Neural progenitor cell (in vitro differentiated cells): ENCODE measurements around the gene MGLL. TPM values are rescaled to one million over a fixed set of nuclear protein-coding genes. Genes with fewer than 3 reads are reported as not detected.

ENCODE experiments used
- DNase-seq: peaks from one replicate; pipeline ENCODE4 v3.0.0-alpha.2; 2016; ENCODE audit warnings: low spot score
- H2AFZ ChIP-seq: fragments of 200-600 bp; sonication (generic); replicated peaks from 2 replicates; pipeline ENCODE4 v1.6.1; 2016; ENCODE audit warnings: antibody characterized with exemption
- H3F3A ChIP-seq: fragments of 200-600 bp; sonication (generic); 2 replicates; pipeline ENCODE4 v1.6.1; 2016; ENCODE audit warnings: antibody characterized with exemption, low read depth
- H3K27ac ChIP-seq: fragments of 200-600 bp; sonication (generic); 2 replicates; pipeline ENCODE4 v1.5.1; 2016; ENCODE audit warnings: mild to moderate bottlenecking
- H3K27me3 ChIP-seq: fragments of 200-600 bp; sonication (generic); 2 replicates; pipeline ENCODE4 v1.6.1; 2016; ENCODE audit warnings: mild to moderate bottlenecking, moderate library complexity
- H3K36me3 ChIP-seq: fragments of 200-600 bp; sonication (generic); 2 replicates; pipeline ENCODE4 v1.5.1; 2016
- H3K4me1 ChIP-seq: fragments of 200-600 bp; sonication (generic); 2 replicates; pipeline ENCODE4 v1.6.1; 2016; ENCODE audit warnings: mixed run types
- H3K4me2 ChIP-seq: fragments of 200-600 bp; sonication (generic); 2 replicates; pipeline ENCODE4 v1.6.1; 2016
- H3K4me3 ChIP-seq: fragments of 200-600 bp; sonication (generic); 2 replicates; pipeline ENCODE4 v1.5.1; 2016
- H3K79me2 ChIP-seq: fragments of 200-600 bp; sonication (generic); 2 replicates; pipeline ENCODE4 v1.6.1; 2016; ENCODE audit warnings: low read depth
- H3K9ac ChIP-seq: fragments of 200-600 bp; sonication (generic); 2 replicates; pipeline ENCODE4 v1.6.1; 2016
- H3K9me3 ChIP-seq: fragments of 200-600 bp; sonication (generic); 2 replicates; pipeline ENCODE4 v1.5.1; 2016; ENCODE audit warnings: low read depth
- H4K20me1 ChIP-seq: fragments of 200-600 bp; sonication (generic); 2 replicates; pipeline ENCODE4 v1.6.1; 2016; ENCODE audit warnings: low read depth
- H3K27ac Mint-ChIP-seq: 3 replicates; pipeline ENCODE4 v1.8.0; 2021; ENCODE audit warnings: mixed read lengths
- H3K27me3 Mint-ChIP-seq: 2 replicates; pipeline ENCODE4 v1.8.0; 2022; ENCODE audit warnings: low read depth, mild to moderate bottlenecking, inconsistent platforms, moderate library complexity, mixed read lengths; ENCODE audit not compliant: insufficient read depth
- H3K36me3 Mint-ChIP-seq: 3 replicates; pipeline ENCODE4 v1.8.0; 2021; ENCODE audit warnings: mixed read lengths
- H3K4me1 Mint-ChIP-seq: 3 replicates; pipeline ENCODE4 v1.8.0; 2021; ENCODE audit warnings: mixed read lengths
- H3K4me3 Mint-ChIP-seq: 3 replicates; pipeline ENCODE4 v1.8.0; 2021; ENCODE audit warnings: mild to moderate bottlenecking, moderate library complexity, mixed read lengths
- H3K9me3 Mint-ChIP-seq: 3 replicates; pipeline ENCODE4 v1.8.0; 2020; ENCODE audit warnings: mixed read lengths
- CTCF ChIP-seq: fragments of 200-600 bp; sonication (generic); IDR thresholded peaks from 2 replicates; pipeline ENCODE4 v1.5.1; 2017; ENCODE audit warnings: antibody characterized with exemption, mild to moderate bottlenecking
- EZH2 ChIP-seq: fragments of 200-600 bp; sonication (generic); IDR thresholded peaks from 2 replicates; pipeline ENCODE4 v1.6.1; 2017; ENCODE audit warnings: antibody characterized with exemption, mild to moderate bottlenecking, moderate library complexity
- EZH2phosphoT487 ChIP-seq: fragments of 200-600 bp; sonication (generic); IDR thresholded peaks from 2 replicates; pipeline ENCODE4 v1.6.1; 2017; ENCODE audit warnings: antibody characterized with exemption
- total RNA-seq: library from RNA; depleted of rRNA; stranded (reverse); fragments of >200 nt; gene quantifications from 2 replicates; pipeline ENCODE4 v1.2.3, GENCODE V29; 2015; ENCODE audit warnings: low replicate concordance

Gene MGLL
- total RNA-seq, 1 donor from 2014 or later: 0.15 TPM

DNA sequence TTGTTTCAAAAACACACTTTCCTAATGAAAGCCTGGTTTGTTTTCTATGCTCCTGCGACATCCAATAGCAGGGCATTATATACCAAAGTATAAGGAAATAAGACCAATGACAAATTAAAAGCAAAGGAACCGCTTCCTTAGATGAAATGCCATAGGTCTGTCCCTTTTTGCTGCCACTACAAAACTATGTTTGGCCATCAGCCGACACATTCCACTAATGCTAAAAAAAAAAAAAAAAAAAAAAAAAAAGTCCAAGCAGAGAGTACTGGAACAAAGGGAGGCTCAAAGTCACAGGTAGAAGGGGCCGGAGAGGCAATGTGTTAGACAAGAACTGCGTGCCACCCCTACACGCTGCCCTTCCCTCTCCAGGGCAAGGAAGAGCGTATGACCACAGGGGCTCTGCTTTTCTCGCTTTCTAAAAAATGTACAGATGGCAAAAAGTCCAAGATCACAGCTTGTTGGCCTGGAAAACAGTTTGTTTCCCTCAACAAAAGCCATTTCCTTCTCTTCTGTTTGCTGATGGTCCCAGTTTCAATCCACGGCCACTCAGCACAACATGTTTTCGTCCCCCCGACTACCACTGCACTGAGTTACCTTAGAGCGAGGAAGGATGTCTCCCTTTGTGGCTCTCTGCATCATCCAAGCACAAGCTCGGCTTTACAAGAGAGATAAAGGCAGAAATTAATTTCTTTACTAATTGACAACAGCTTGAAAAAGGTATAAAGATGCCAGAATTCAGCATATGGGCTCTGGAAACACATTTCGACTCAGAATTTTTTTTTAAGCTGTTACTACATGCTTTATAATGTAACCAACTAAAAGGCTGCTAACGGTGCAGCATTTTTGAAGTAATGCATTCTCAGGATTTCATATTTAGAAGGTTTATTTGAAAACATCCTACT is 78.7 kb downstream of the MGLL start:
- no peak overlapping the region for H3K27ac ChIP-seq
- H3K4me2 ChIP-seq: no peak overlapping the region
- H3K36me3 ChIP-seq: no peaks in the 10 kb centered on the region
- H3K9ac ChIP-seq: no peak overlapping the region
- DNase-seq: no peak
- H3K4me1 ChIP-seq: no peaks in the 10 kb centered on the region
- H3F3A ChIP-seq: no peaks in the 10 kb centered on the region
- no peak overlapping the region for H3K27ac Mint-ChIP-seq
- no peak overlapping the region for H3K4me3 Mint-ChIP-seq
- H4K20me1 ChIP-seq: no peaks in the 10 kb centered on the region
- H2AFZ ChIP-seq: no peak overlapping the region
- H3K36me3 Mint-ChIP-seq: no peaks in the 10 kb centered on the region
- no peaks in the 10 kb centered on the region for H3K27me3 ChIP-seq
- no peak for TF ChIP-seq EZH2phosphoT487
- TF ChIP-seq EZH2: no peak
- no peak for TF ChIP-seq CTCF
- no peaks in the 10 kb centered on the region for H3K9me3 ChIP-seq
- no peaks in the 10 kb centered on the region for H3K9me3 Mint-ChIP-seq
- no peaks in the 10 kb centered on the region for H3K79me2 ChIP-seq
- no peak overlapping the region for H3K4me3 ChIP-seq
- peaks cover 4% of the 10 kb centered on the region for H3K27me3 Mint-ChIP-seq
- H3K4me1 Mint-ChIP-seq: peaks cover 3% of the 10 kb centered on the region

GRCh38 chr3:127742580-127742979 is 79.7 kb downstream of the MGLL start:
- no peak for DNase-seq
- Mint-ChIP-seq H3K4me1 (peaks cover 3% of the 10 kb centered on the region), H3K4me3 (no peak overlapping the region), H3K36me3 (no peaks in the 10 kb centered on the region), H3K9me3 (no peaks in the 10 kb centered on the region), H3K27ac (no peak overlapping the region), H3K27me3 (peaks cover 4% of the 10 kb centered on the region)
- Histone ChIP-seq H3K27me3 (no peaks in the 10 kb centered on the region), H3K4me1 (no peaks in the 10 kb centered on the region), H3K9me3 (no peaks in the 10 kb centered on the region), H2AFZ (no peak overlapping the region), H4K20me1 (no peaks in the 10 kb centered on the region), H3K36me3 (no peaks in the 10 kb centered on the region), H3F3A (no peaks in the 10 kb centered on the region), H3K9ac (no peak overlapping the region), H3K79me2 (no peaks in the 10 kb centered on the region), H3K4me3 (no peak overlapping the region), H3K27ac (no peak overlapping the region), H3K4me2 (no peak overlapping the region)
- no peak for TF ChIP-seq EZH2phosphoT487
- TF ChIP-seq EZH2: no peak
- TF ChIP-seq CTCF: no peak

GRCh38 chr3:127741690-127742089 is 80.6 kb downstream of the MGLL start:
- H3K36me3 Mint-ChIP-seq: no peaks in the 10 kb centered on the region
- TF ChIP-seq EZH2 (no peak), EZH2phosphoT487 (no peak), CTCF (no peak)

More at GRCh38 chr3:127741690-127742089, 80.6 kb downstream of the MGLL start:
- H3K4me2 ChIP-seq: no peak overlapping the region
- H3K9ac ChIP-seq: no peak overlapping the region
- H3K79me2 ChIP-seq: no peaks in the 10 kb centered on the region
- no peaks in the 10 kb centered on the region for H3K4me1 ChIP-seq
- DNase-seq: no peak
- no peak overlapping the region for H3K4me3 ChIP-seq
- Mint-ChIP-seq H3K27ac (no peak overlapping the region), H3K27me3 (peaks cover 4% of the 10 kb centered on the region), H3K4me1 (peaks cover 3% of the 10 kb centered on the region), H3K4me3 (no peak overlapping the region), H3K9me3 (no peaks in the 10 kb centered on the region)
- no peaks in the 10 kb centered on the region for H3F3A ChIP-seq
- no peaks in the 10 kb centered on the region for H3K27me3 ChIP-seq
- no peaks in the 10 kb centered on the region for H3K36me3 ChIP-seq
- H4K20me1 ChIP-seq: no peaks in the 10 kb centered on the region
- H2AFZ ChIP-seq: no peak overlapping the region
- H3K9me3 ChIP-seq: no peaks in the 10 kb centered on the region
- no peak overlapping the region for H3K27ac ChIP-seq
